Vein endothelial cell (primary cell): ENCODE results near the gene RPS8. TPM values are rescaled to one million over a fixed set of nuclear protein-coding genes. Genes with fewer than 3 reads are reported as not detected.

Experiments used
- small RNA-seq: library from RNA; depleted of rRNA; stranded (forward); fragments of <200 nt; gene quantifications from one replicate; pipeline ENCODE3, GENCODE V24; 2012
- total RNA-seq: library from RNA; depleted of rRNA; stranded (reverse); fragments of >200 nt; gene quantifications from 2 replicates; pipeline ENCODE4 v1.2.3, GENCODE V29; 2012

The RPS8 gene
- total RNA-seq: 1,543 and 1,595 TPM in 2 replicates

GRCh38 chr1:44775078-44775929 is at the start of gene RPS8:
Gene RPS8, plus strand, starts transcription at chr1:44775540. Its CDS starts 57 bp downstream, at chr1:44775597.

GRCh38 chr1:44730741-44731512 is 44.4 kb upstream of the RPS8 start, which contains the start of gene RNU5D-1:
Gene RNU5D-1, minus strand, starts transcription at chr1:44731170.

GRCh38 chr1:44739307-44740178 is 35.8 kb upstream of the RPS8 start, which contains the start of gene KIF2C:
Gene KIF2C, plus strand, starts transcription at chr1:44739837. Its CDS starts 96 bp downstream, at chr1:44739933.

GRCh38 chr1:44788120-44788860 is 12.9 kb downstream of the RPS8 start, which contains the start of gene BEST4:
Gene BEST4, minus strand, starts transcription at chr1:44788170. Its CDS starts 465 bp downstream, at chr1:44787705.

GRCh38 chr1:44799770-44800584 is 24.6 kb downstream of the RPS8 start, which contains the start of gene PLK3:
Gene PLK3, plus strand, starts transcription at chr1:44800377. Its CDS starts 87 bp downstream, at chr1:44800464.

GRCh38 chr1:44806704-44807363 is 31.5 kb downstream of the RPS8 start, which contains the start of gene DYNLT4:
Gene DYNLT4, minus strand, starts transcription at chr1:44807351. Its CDS starts 683 bp downstream, at chr1:44806668.

GRCh38 chr1:44808063-44808937 is 33.0 kb downstream of the RPS8 start, which contains the start of gene BTBD19:
Gene BTBD19, plus strand, starts transcription at chr1:44808523. Its CDS starts 298 bp downstream, at chr1:44808821.

Small RNA genes lying within 50 kb of the gene (small RNA-seq; reads per million reads assigned to genes)
- gene RNU5D-1 (464 reads per million, percentile 99 among the genes with 10 or more reads in this experiment), gene SNORD38A (1,244 reads per million, percentile 100 among the genes with 10 or more reads in this experiment), gene SNORD38B (not detected), gene SNORD46 (103 reads per million, percentile 99 among the genes with 10 or more reads in this experiment), gene SNORD55 (not detected)

Other genes starting within 250 kb of the RPS8 start
- 3.9 and 5.3 TPM in 2 replicates for gene TMEM53, start 101.1 kb upstream of the RPS8 start, total RNA-seq
- gene ARMH1, start 100.8 kb upstream of the RPS8 start, total RNA-seq: 0.19 and 0.33 TPM in 2 replicates
- gene RNU5D-1, start 44.4 kb upstream of the RPS8 start, total RNA-seq: not detected in 2 replicates
- 16.7 and 25.4 TPM in 2 replicates for gene KIF2C, start 35.7 kb upstream of the RPS8 start, total RNA-seq
- 0.33 TPM in 1 of 2 replicates, not detected in the other for gene BEST4, start 12.6 kb downstream of the RPS8 start, total RNA-seq
- 47.4 and 49.3 TPM in 2 replicates for gene PLK3, start 24.8 kb downstream of the RPS8 start, total RNA-seq
- gene DYNLT4, start 31.8 kb downstream of the RPS8 start, total RNA-seq: not detected in 2 replicates
- gene BTBD19, start 33.0 kb downstream of the RPS8 start, total RNA-seq: 17.3 and 32.7 TPM in 2 replicates
- gene PTCH2, start 67.7 kb downstream of the RPS8 start, total RNA-seq: under 0.01 and 0.29 TPM in 2 replicates
- gene EIF2B3, start 211.1 kb downstream of the RPS8 start, total RNA-seq: 30.4 and 34.9 TPM in 2 replicates
- 39.4 and 45.7 TPM in 2 replicates for gene HECTD3, start 235.8 kb downstream of the RPS8 start, total RNA-seq
- 188 and 200 TPM in 2 replicates for gene UROD, start 236.7 kb downstream of the RPS8 start, total RNA-seq